GM19328 (cell line): Measurements from ENCODE around the gene PIK3R5.

Source experiments
- ATAC-seq: cut with Tn5 transposase; IDR thresholded peaks from one replicate; pipeline ENCODE4 v1.9.1; 2021; ENCODE audit warnings: mild to moderate bottlenecking, moderate library complexity; ENCODE audit not compliant: unreplicated experiment

Gene PIK3R5

GRCh38 chr17:8881606-8882005 lies 83.9 kb downstream of the PIK3R5 start:
- ATAC-seq, result no peak

- ATAC-seq, result no peak
Measured at GRCh38 chr17:8880466-8880865, 85.0 kb downstream of the PIK3R5 start.

GRCh38 chr17:8879410-8879809 lies 86.1 kb downstream of the PIK3R5 start:
- no peak for ATAC-seq

GRCh38 chr17:8877984-8878383 lies 87.5 kb downstream of the PIK3R5 start:
- no peak for ATAC-seq

GRCh38 chr17:8875957-8876356 lies 89.5 kb downstream of the PIK3R5 start:
- ATAC-seq, result no peak

GRCh38 chr17:8875436-8875835 lies 90.1 kb downstream of the PIK3R5 start:
- ATAC-seq, result no peak

GRCh38 chr17:8873801-8874715 lies 91.4 kb downstream of the PIK3R5 start:
- ATAC-seq, result no peak

- ATAC-seq, result no peak
Measured at GRCh38 chr17:8872705-8873435, 92.6 kb downstream of the PIK3R5 start.

GRCh38 chr17:8872036-8872704 lies 93.3 kb downstream of the PIK3R5 start:
- no peak for ATAC-seq

- no peak for ATAC-seq
Measured at GRCh38 chr17:8871081-8871581, 94.4 kb downstream of the PIK3R5 start.

GRCh38 chr17:8870406-8871040 lies 95.0 kb downstream of the PIK3R5 start:
- no peak for ATAC-seq

GRCh38 chr17:8869114-8869815 lies 96.2 kb downstream of the PIK3R5 start:
- ATAC-seq, result no peak

- no peak for ATAC-seq
Measured at GRCh38 chr17:8868529-8868951, 97.0 kb downstream of the PIK3R5 start.

- ATAC-seq, result no peak
Measured at GRCh38 chr17:8868092-8868491, 97.4 kb downstream of the PIK3R5 start.

GRCh38 chr17:8867361-8867981 lies 98.0 kb downstream of the PIK3R5 start, which contains the start of gene PIK3R6:
Gene PIK3R6 (minus strand): TSS chr17:8867674. CDS start chr17:8849794, 17,880 bp downstream.
- ATAC-seq, result no peak

GRCh38 chr17:8865811-8866210 lies 99.7 kb downstream of the PIK3R5 start:
- no peak for ATAC-seq

GRCh38 chr17:8865385-8865784 lies 100.1 kb downstream of the PIK3R5 start:
- ATAC-seq, result no peak

- no peak for ATAC-seq
Measured at GRCh38 chr17:8862213-8863056, 103.1 kb downstream of the PIK3R5 start.
